Measurements from ENCODE around the gene MYO1G.

MYO1G gene

GRCh38 chr7:44989132-44989531 lies 10.3 kb upstream of the MYO1G start:
- Histone ChIP-seq H3K36me3 (ENCODE audit: control insufficient read depth in 5 of 5, insufficient read depth in 5 of 5, low read length in 5 of 5) (peaks cover 0 to 12% (median 11%) of the 10 kb centered on the region in 5 donors), H3K4me1 (ENCODE audit: control insufficient read depth in 5 of 5, insufficient read depth in 5 of 5, low read length in 5 of 5) (peaks cover 3 to 34% (median 29%) of the 10 kb centered on the region in 5 donors), H3K9me3 (ENCODE audit: control insufficient read depth in 5 of 5, low read length in 5 of 5) (no peaks in the 10 kb centered on the region), H3K27me3 (ENCODE audit: control insufficient read depth in 5 of 5, insufficient read depth in 4 of 5, low read length in 5 of 5) (no peaks in the 10 kb centered on the region), H3K9ac (ENCODE audit: low read length in 5 of 5) (no peak overlapping the region), H3K27ac (ENCODE audit: low read depth, low read length) (no peak overlapping the region), H3K4me3 (ENCODE audit: low read depth in 1 of 5, low read length in 5 of 5) (no peak overlapping the region)

- Histone ChIP-seq H3K36me3 (ENCODE audit: control insufficient read depth in 5 of 5, insufficient read depth in 5 of 5, low read length in 5 of 5) (peaks cover 0 to 17% (median 15%) of the 10 kb centered on the region in 5 donors), H3K4me3 (ENCODE audit: low read depth in 1 of 5, low read length in 5 of 5) (no peak overlapping the region), H3K27ac (ENCODE audit: low read depth, low read length) (no peak overlapping the region), H3K9ac (ENCODE audit: low read length in 5 of 5) (no peak overlapping the region), H3K27me3 (ENCODE audit: control insufficient read depth in 5 of 5, insufficient read depth in 4 of 5, low read length in 5 of 5) (no peaks in the 10 kb centered on the region), H3K4me1 (ENCODE audit: control insufficient read depth in 5 of 5, insufficient read depth in 5 of 5, low read length in 5 of 5) (peaks cover 3 to 34% (median 30%) of the 10 kb centered on the region in 5 donors), H3K9me3 (ENCODE audit: control insufficient read depth in 5 of 5, low read length in 5 of 5) (no peaks in the 10 kb centered on the region)
Observed at GRCh38 chr7:44988701-44989100, 9.9 kb upstream of the MYO1G start.

GRCh38 chr7:44987996-44988395 lies 9.2 kb upstream of the MYO1G start:
- H3K27me3 ChIP-seq (ENCODE audit: control insufficient read depth in 5 of 5, insufficient read depth in 4 of 5, low read length in 5 of 5): no peaks in the 10 kb centered on the region
- peaks cover 3 to 34% (median 31%) of the 10 kb centered on the region in 5 donors for H3K4me1 ChIP-seq (ENCODE audit: control insufficient read depth in 5 of 5, insufficient read depth in 5 of 5, low read length in 5 of 5)
- no peak overlapping the region for H3K27ac ChIP-seq (ENCODE audit: low read depth, low read length)
- no peaks in the 10 kb centered on the region for H3K9me3 ChIP-seq (ENCODE audit: control insufficient read depth in 5 of 5, low read length in 5 of 5)
- H3K36me3 ChIP-seq (ENCODE audit: control insufficient read depth in 5 of 5, insufficient read depth in 5 of 5, low read length in 5 of 5): peaks cover 0 to 24% (median 22%) of the 10 kb centered on the region in 5 donors
- no peak overlapping the region for H3K4me3 ChIP-seq (ENCODE audit: low read depth in 1 of 5, low read length in 5 of 5)
- H3K9ac ChIP-seq (ENCODE audit: low read length in 5 of 5): no peak overlapping the region

DNA sequence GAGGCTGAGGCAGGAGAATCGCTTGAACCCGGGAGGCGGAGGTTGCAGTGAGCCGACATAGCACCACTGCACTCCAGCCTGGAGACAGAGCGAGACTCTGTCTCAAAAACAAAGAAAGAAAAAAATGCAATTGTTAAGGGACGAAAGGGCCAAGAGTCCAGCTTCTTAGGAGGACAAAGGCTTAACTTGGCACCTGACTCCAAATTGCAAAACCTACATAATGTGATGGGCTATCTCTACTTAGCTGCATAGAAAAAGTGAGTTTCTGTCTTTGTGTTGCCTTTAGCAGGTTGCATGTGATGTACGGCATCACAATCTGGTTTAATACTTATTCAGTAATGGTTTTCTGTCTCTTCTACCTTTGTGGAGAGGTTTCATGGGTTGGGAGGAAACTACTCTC lies 8.6 kb upstream of the MYO1G start:
- Histone ChIP-seq H3K27me3 (ENCODE audit: control insufficient read depth in 5 of 5, insufficient read depth in 4 of 5, low read length in 5 of 5) (no peaks in the 10 kb centered on the region), H3K4me1 (ENCODE audit: control insufficient read depth in 5 of 5, insufficient read depth in 5 of 5, low read length in 5 of 5) (peaks cover 3 to 34% (median 31%) of the 10 kb centered on the region in 5 donors), H3K9me3 (ENCODE audit: control insufficient read depth in 5 of 5, low read length in 5 of 5) (no peaks in the 10 kb centered on the region), H3K4me3 (ENCODE audit: low read depth in 1 of 5, low read length in 5 of 5) (peak overlapping the region in 1 of 5 donors; percentile 90), H3K27ac (ENCODE audit: low read depth, low read length) (peak overlapping the region; percentile 96), H3K36me3 (ENCODE audit: control insufficient read depth in 5 of 5, insufficient read depth in 5 of 5, low read length in 5 of 5) (peaks cover 4 to 29% (median 28%) of the 10 kb centered on the region in 5 donors), H3K9ac (ENCODE audit: low read length in 5 of 5) (no peak overlapping the region)

- H3K4me3 ChIP-seq (ENCODE audit: low read depth in 1 of 5, low read length in 5 of 5): peak overlapping the region; percentile 75 to 90 (median 87)
- H3K4me1 ChIP-seq (ENCODE audit: control insufficient read depth in 5 of 5, insufficient read depth in 5 of 5, low read length in 5 of 5): peaks cover 3 to 34% (median 31%) of the 10 kb centered on the region in 5 donors
- H3K9me3 ChIP-seq (ENCODE audit: control insufficient read depth in 5 of 5, low read length in 5 of 5): no peaks in the 10 kb centered on the region
- H3K27ac ChIP-seq (ENCODE audit: low read depth, low read length): peak overlapping the region; percentile 96
- peak overlapping the region; percentile 85 to 96 (median 93) for H3K9ac ChIP-seq (ENCODE audit: low read length in 5 of 5)
- peaks cover 5 to 37% (median 34%) of the 10 kb centered on the region in 5 donors for H3K36me3 ChIP-seq (ENCODE audit: control insufficient read depth in 5 of 5, insufficient read depth in 5 of 5, low read length in 5 of 5)
- no peaks in the 10 kb centered on the region for H3K27me3 ChIP-seq (ENCODE audit: control insufficient read depth in 5 of 5, insufficient read depth in 4 of 5, low read length in 5 of 5)
Observed at GRCh38 chr7:44986218-44987053, 7.6 kb upstream of the MYO1G start.

DNA sequence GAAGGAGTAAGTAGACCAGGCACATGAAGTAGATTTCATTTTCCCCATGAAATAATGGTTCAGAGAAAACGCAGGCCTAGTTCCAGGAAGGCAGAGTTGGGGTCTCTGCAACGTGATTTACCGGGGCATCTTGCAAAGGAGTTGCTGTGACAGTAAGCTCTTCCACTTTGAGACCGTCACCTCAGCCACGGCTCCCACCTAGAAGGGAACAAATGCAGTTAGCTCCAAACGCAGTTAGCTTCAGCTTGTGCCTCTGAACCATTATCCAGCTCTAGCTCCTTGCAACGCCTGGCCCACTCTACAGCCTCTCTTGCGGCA lies 7.0 kb upstream of the MYO1G start:
- Histone ChIP-seq H3K27ac (ENCODE audit: low read depth, low read length) (peak overlapping the region; percentile 96), H3K27me3 (ENCODE audit: control insufficient read depth in 5 of 5, insufficient read depth in 4 of 5, low read length in 5 of 5) (no peaks in the 10 kb centered on the region), H3K9ac (ENCODE audit: low read length in 5 of 5) (peak overlapping the region; percentile 68 to 96 (median 87)), H3K36me3 (ENCODE audit: control insufficient read depth in 5 of 5, insufficient read depth in 5 of 5, low read length in 5 of 5) (peaks cover 5 to 41% (median 34%) of the 10 kb centered on the region in 5 donors), H3K4me3 (ENCODE audit: low read depth in 1 of 5, low read length in 5 of 5) (peak overlapping the region; percentile 75 to 90 (median 87)), H3K9me3 (ENCODE audit: control insufficient read depth in 5 of 5, low read length in 5 of 5) (no peaks in the 10 kb centered on the region), H3K4me1 (ENCODE audit: control insufficient read depth in 5 of 5, insufficient read depth in 5 of 5, low read length in 5 of 5) (peaks cover 3 to 39% (median 35%) of the 10 kb centered on the region in 5 donors)

DNA sequence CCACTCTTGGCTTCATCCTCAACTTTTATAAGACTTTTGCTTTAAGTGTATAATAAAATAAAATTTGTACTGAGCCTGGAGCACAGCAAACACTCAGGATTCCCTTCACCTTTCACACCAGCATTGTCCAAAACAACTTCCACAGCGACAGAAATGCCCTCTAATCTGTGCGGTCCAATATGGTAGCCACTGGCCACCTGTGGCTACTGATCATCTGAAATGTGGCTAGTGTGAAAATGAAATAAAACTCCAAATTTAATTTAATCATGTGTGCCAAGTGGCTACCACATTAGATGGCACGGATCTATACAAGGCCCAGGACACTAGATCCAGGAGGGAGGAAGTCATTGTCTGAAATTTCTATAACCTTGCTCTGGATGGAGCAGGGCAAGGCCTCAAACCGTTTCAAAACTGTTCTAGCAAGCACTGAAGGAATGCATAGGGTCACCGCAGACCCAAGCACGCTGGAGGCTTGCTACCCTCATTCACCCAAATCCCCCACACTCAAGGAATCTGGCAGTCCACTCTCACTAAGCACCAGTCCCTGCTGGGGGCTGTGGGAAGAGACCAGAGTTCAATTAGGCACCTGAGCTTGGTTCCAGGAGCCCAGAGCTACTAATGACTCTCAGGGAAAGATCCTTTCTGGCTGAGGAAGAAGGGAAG lies 6.3 kb upstream of the MYO1G start:
- Histone ChIP-seq H3K36me3 (ENCODE audit: control insufficient read depth in 5 of 5, insufficient read depth in 5 of 5, low read length in 5 of 5) (peaks cover 5 to 41% (median 34%) of the 10 kb centered on the region in 5 donors), H3K27me3 (ENCODE audit: control insufficient read depth in 5 of 5, insufficient read depth in 4 of 5, low read length in 5 of 5) (no peaks in the 10 kb centered on the region), H3K9ac (ENCODE audit: low read length in 5 of 5) (peak overlapping the region in 4 of 5 donors; percentile 68 to 96 (median 90)), H3K27ac (ENCODE audit: low read depth, low read length) (peak overlapping the region; percentile 96), H3K4me1 (ENCODE audit: control insufficient read depth in 5 of 5, insufficient read depth in 5 of 5, low read length in 5 of 5) (peaks cover 3 to 45% (median 41%) of the 10 kb centered on the region in 5 donors), H3K4me3 (ENCODE audit: low read depth in 1 of 5, low read length in 5 of 5) (peak overlapping the region in 4 of 5 donors; percentile 75 to 90 (median 87)), H3K9me3 (ENCODE audit: control insufficient read depth in 5 of 5, low read length in 5 of 5) (no peaks in the 10 kb centered on the region)

DNA sequence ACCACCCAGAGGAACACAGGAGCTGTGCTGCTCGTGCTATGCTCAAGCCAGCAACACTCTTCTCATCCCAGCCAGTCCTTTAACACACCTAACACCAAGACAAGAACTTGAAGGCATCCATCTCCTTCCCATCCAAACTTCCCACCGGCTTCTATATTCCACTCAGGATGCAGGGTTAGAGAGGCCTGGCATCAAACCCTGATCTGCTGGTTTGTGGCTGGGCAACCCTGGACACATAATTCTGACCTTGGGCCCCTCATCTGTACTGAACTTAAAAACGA lies 5.6 kb upstream of the MYO1G start:
- Histone ChIP-seq H3K9ac (ENCODE audit: low read length in 5 of 5) (peak overlapping the region in 1 of 5 donors; percentile 31), H3K36me3 (ENCODE audit: control insufficient read depth in 5 of 5, insufficient read depth in 5 of 5, low read length in 5 of 5) (peaks cover 5 to 45% (median 38%) of the 10 kb centered on the region in 5 donors), H3K27me3 (ENCODE audit: control insufficient read depth in 5 of 5, insufficient read depth in 4 of 5, low read length in 5 of 5) (no peaks in the 10 kb centered on the region), H3K27ac (ENCODE audit: low read depth, low read length) (no peak overlapping the region), H3K9me3 (ENCODE audit: control insufficient read depth in 5 of 5, low read length in 5 of 5) (no peaks in the 10 kb centered on the region), H3K4me1 (ENCODE audit: control insufficient read depth in 5 of 5, insufficient read depth in 5 of 5, low read length in 5 of 5) (peaks cover 6 to 53% (median 48%) of the 10 kb centered on the region in 5 donors), H3K4me3 (ENCODE audit: low read depth in 1 of 5, low read length in 5 of 5) (no peak overlapping the region)

GRCh38 chr7:44983742-44984477 lies 5.1 kb upstream of the MYO1G start:
- H3K36me3 ChIP-seq (ENCODE audit: control insufficient read depth in 5 of 5, insufficient read depth in 5 of 5, low read length in 5 of 5): peaks cover 5 to 45% (median 39%) of the 10 kb centered on the region in 5 donors
- no peaks in the 10 kb centered on the region for H3K9me3 ChIP-seq (ENCODE audit: control insufficient read depth in 5 of 5, low read length in 5 of 5)
- no peak overlapping the region for H3K27ac ChIP-seq (ENCODE audit: low read depth, low read length)
- H3K4me3 ChIP-seq (ENCODE audit: low read depth in 1 of 5, low read length in 5 of 5): no peak overlapping the region
- H3K4me1 ChIP-seq (ENCODE audit: control insufficient read depth in 5 of 5, insufficient read depth in 5 of 5, low read length in 5 of 5): peaks cover 6 to 58% (median 52%) of the 10 kb centered on the region in 5 donors
- peak overlapping the region in 1 of 5 donors; percentile 31 for H3K9ac ChIP-seq (ENCODE audit: low read length in 5 of 5)
- H3K27me3 ChIP-seq (ENCODE audit: control insufficient read depth in 5 of 5, insufficient read depth in 4 of 5, low read length in 5 of 5): no peaks in the 10 kb centered on the region
